Measurements from ENCODE around the gene KIZ. TPM values are rescaled to one million over a fixed set of nuclear protein-coding genes. Genes with fewer than 3 reads are reported as not detected.

The KIZ gene
- total and polyA plus RNA-seq, 2 experiments from 2014 or later, result 58.3 to 63.6 TPM

- TF ChIP-seq, protein P1, sequence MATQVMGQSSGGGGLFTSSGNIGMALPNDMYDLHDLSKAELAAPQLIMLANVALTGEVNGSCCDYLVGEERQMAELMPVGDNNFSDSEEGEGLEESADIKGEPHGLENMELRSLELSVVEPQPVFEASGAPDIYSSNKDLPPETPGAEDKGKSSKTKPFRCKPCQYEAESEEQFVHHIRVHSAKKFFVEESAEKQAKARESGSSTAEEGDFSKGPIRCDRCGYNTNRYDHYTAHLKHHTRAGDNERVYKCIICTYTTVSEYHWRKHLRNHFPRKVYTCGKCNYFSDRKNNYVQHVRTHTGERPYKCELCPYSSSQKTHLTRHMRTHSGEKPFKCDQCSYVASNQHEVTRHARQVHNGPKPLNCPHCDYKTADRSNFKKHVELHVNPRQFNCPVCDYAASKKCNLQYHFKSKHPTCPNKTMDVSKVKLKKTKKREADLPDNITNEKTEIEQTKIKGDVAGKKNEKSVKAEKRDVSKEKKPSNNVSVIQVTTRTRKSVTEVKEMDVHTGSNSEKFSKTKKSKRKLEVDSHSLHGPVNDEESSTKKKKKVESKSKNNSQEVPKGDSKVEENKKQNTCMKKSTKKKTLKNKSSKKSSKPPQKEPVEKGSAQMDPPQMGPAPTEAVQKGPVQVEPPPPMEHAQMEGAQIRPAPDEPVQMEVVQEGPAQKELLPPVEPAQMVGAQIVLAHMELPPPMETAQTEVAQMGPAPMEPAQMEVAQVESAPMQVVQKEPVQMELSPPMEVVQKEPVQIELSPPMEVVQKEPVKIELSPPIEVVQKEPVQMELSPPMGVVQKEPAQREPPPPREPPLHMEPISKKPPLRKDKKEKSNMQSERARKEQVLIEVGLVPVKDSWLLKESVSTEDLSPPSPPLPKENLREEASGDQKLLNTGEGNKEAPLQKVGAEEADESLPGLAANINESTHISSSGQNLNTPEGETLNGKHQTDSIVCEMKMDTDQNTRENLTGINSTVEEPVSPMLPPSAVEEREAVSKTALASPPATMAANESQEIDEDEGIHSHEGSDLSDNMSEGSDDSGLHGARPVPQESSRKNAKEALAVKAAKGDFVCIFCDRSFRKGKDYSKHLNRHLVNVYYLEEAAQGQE (IDR thresholded peaks at IDR 0.05; ENCODE audit: unreplicated experiment), result no peak
- TF ChIP-seq ETS1 (IDR thresholded peaks at IDR 0.05) (no peak), EZH2 (IDR thresholded peaks at IDR 0.05; ENCODE audit: low read depth, unreplicated experiment) (no peak), STAT1 (IDR thresholded peaks at IDR 0.05; ENCODE audit: unreplicated experiment) (no peak), JUNB (IDR thresholded peaks at IDR 0.05; ENCODE audit: unreplicated experiment) (no peak)
Measured at GRCh38 chr20:21077809-21078345, 48.0 kb upstream of the KIZ start (continued).

DNA sequence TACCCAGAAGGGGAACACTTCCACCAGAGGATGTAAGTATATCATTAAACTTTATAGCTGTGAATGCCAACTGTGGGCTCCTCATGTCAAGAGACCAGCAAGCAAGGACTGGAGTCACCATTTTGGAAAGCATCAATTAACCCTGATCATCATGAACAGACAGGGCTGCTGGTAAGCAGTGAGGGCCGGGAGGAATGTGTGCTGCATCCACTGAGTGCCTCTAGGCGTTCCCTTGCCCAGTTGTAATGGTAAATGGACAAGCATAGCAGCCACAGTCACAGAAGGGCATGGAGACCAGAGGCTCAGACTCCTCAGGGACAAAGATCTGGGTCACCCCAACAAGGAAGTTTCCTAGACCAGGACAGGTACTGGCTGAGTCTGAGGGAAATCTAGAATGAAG lies 43.3 kb upstream of the KIZ start:
- Mint-ChIP-seq H3K36me3 (ENCODE audit: low read depth) (no peaks in the 10 kb centered on the region), H3K27ac (no peak overlapping the region), H3K4me3 (no peak overlapping the region), H3K4me1 (peaks cover 4% of the 10 kb centered on the region; the same call in 1 of the 3 replicates), H3K27me3 (ENCODE audit: insufficient read depth, low read depth, poor library complexity) (no peaks in the 10 kb centered on the region), H3K9me3 (no peaks in the 10 kb centered on the region; the same call in 2 of the 3 replicates)
- Histone ChIP-seq H3K79me2 (replicated peaks; ENCODE audit: insufficient read depth) (no peaks in the 10 kb centered on the region), H3F3A (replicated peaks; ENCODE audit: low read depth) (no peaks in the 10 kb centered on the region), H3K4me1 (ENCODE audit: insufficient read depth) (no peaks in the 10 kb centered on the region), H3K9me2 (ENCODE audit: insufficient read depth) (0 out of 2 replicates have a peak, but pooled peaks cover 8% of the 10 kb centered on the region), H3K4me3 (no peak overlapping the region), H3K27me3 (ENCODE audit: insufficient read depth) (no peaks in the 10 kb centered on the region), H4K20me1 (replicated peaks; ENCODE audit: insufficient read depth) (no peaks in the 10 kb centered on the region), H3K27ac (ENCODE audit: low read depth) (no peak overlapping the region), H3K4me2 (no peak overlapping the region), H3K36me3 (ENCODE audit: insufficient read depth) (no peaks in the 10 kb centered on the region), H2AFZ (peak overlapping the region; percentile 53; the same call in 1 of the 2 replicates)
- no peak for DNase-seq (ENCODE audit: low spot score)
- ATAC-seq, result no peak
- no peak for TF ChIP-seq POLR2AphosphoS5 (IDR thresholded peaks at IDR 0.05; ENCODE audit: low read depth)
- TF ChIP-seq NANOG (IDR thresholded peaks at IDR 0.05; ENCODE audit: borderline replicate concordance), result no peak
- no peak for TF ChIP-seq CTCF (conservative IDR thresholded peaks at IDR 0.05; ENCODE audit: low read depth in 2 of 2)
- no peak for TF ChIP-seq STAT1 (IDR thresholded peaks at IDR 0.05; ENCODE audit: unreplicated experiment)
- no peak for TF ChIP-seq CREB1 (CRISPR knock-in tag; IDR thresholded peaks at IDR 0.05; ENCODE audit: low read depth)
- no peak for TF ChIP-seq JUNB (IDR thresholded peaks at IDR 0.05; ENCODE audit: unreplicated experiment)
- no peak for TF ChIP-seq ZNF462 (CRISPR knock-in tag; IDR thresholded peaks at IDR 0.05)

Measured in GM23338 (cell line).